Measurements from ENCODE around the gene NHLRC1. TPM values are rescaled to one million over a fixed set of nuclear protein-coding genes. Genes with fewer than 3 reads are reported as not detected.

Gene NHLRC1
- total and polyA plus RNA-seq, 10 of the 15 experiments (the other 5 are each of a cell fraction or from before 2014, with no cell fraction given), result 0.04 to 0.22 (median 0.12) TPM; not detected in 2

DNA sequence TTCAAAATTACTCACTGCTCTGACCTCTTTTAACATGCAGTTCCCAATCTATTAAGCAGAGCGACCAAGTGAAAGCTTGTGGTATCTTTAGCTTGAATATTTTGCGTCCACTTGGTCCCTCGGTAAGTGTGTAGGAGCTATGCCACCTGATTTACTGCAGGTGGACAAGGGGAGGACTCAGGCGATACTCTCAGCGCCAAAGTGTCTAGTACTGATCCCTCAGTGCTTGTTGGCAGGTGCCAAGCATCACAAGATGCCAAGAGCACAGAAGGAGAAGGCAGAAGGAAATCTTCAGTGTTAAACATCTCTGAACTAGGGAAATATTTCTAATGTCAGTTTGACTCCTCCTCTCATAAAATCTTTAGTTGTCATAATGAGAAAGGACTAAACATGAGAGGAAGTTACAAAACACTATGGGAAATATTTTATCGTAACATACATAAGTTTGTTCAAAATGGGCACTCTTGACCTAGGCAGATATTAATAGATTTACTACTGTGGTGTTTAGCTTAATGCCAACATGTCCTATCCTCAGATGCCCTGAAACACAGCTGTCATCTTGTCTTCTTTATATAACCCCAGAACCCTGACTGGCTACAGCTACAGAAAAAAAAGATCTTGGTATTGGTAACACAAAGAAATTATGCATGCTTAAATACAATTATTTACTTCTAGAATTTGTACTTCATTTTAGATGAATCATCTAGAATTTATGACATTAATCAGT, 19.5 kb downstream of the NHLRC1 start:
- no peak for FAIRE-seq
- H3K4me1 ChIP-seq (ENCODE audit: control insufficient read depth, insufficient read depth, low read length), result no peaks in the 10 kb centered on the region
- 57% methylated on average over 6 of the region's 6 CpGs for WGBS (ENCODE audit: insufficient coverage, insufficient replicate concordance, low lambda C conversion rate, missing lambda C conversion rate)
- no peaks in the 10 kb centered on the region for H3K79me2 ChIP-seq (ENCODE audit: control insufficient read depth, insufficient read depth, low read length)
- ChIA-PET CTCF (no interaction called here), SMC1A (ENCODE audit: uncharacterized antibody, unreplicated experiment) (interaction anchor here (1.1 kb wide), 1 partner anchor 11 kb away, joined by 3 read pairs; no protein-coding TSS in a partner anchor), POLR2A (no interaction called here), RAD21 (ENCODE audit: unreplicated experiment) (no interaction called here)
- ATAC-seq, result no peak
- H3K27ac ChIP-seq (ENCODE audit: control insufficient read depth, insufficient read depth), result no peak overlapping the region
- H3K9ac ChIP-seq (ENCODE audit: control insufficient read depth, insufficient read depth, low read length), result no peak overlapping the region
- no peaks in the 10 kb centered on the region for H4K20me1 ChIP-seq (ENCODE audit: control insufficient read depth, insufficient read depth)
- H3K36me3 ChIP-seq (ENCODE audit: control insufficient read depth in 2 of 2, insufficient read depth in 2 of 2, low read length in 1 of 2), result no peaks in the 10 kb centered on the region
- H3K9me3 ChIP-seq (replicated peaks; ENCODE audit: control insufficient read depth, insufficient read depth, low read length), result no peaks in the 10 kb centered on the region; the same call in 2 of the 3 replicates
- no peak for TF ChIP-seq ETV6 (conservative IDR thresholded peaks at IDR 0.05 in 1 of 2, IDR thresholded peaks at IDR 0.05 in 1 of 2; ENCODE audit: borderline replicate concordance in 1 of 2, low read depth in 1 of 2)
- TF ChIP-seq HCFC1 (IDR thresholded peaks at IDR 0.05; ENCODE audit: low read length), result no peak
- no peak for TF ChIP-seq EP300 (IDR thresholded peaks at IDR 0.05; ENCODE audit: borderline replicate concordance in 1 of 2, control insufficient read depth in 1 of 2, low read depth in 2 of 2, low read length in 2 of 2)
- TF ChIP-seq HDAC6 (IDR thresholded peaks at IDR 0.05; ENCODE audit: unreplicated experiment), result no peak
- no peak for TF ChIP-seq POU2F2 (IDR thresholded peaks at IDR 0.05; ENCODE audit: borderline replicate concordance, low read depth, low read length)
- no peak for TF ChIP-seq RUNX3 (IDR thresholded peaks at IDR 0.05; ENCODE audit: low read length)
- no peak for TF ChIP-seq SP1 (IDR thresholded peaks at IDR 0.05; ENCODE audit: low read depth, low read length)
- no TSS peak for BruUV-seq (replicated peaks)
- in situ Hi-C loops (cut with MboI) (no loop called here), intact Hi-C loops (cut with micrococcal nuclease; ENCODE audit: unreplicated experiment) (no loop called here)
- no peaks in the 10 kb centered on the region for H3K27me3 ChIP-seq (replicated peaks in 1 of 2; ENCODE audit: control insufficient read depth in 2 of 2, insufficient read depth in 2 of 2, low read length in 1 of 2)
- H2AFZ ChIP-seq (ENCODE audit: control insufficient read depth, low read depth, low read length), result no peak overlapping the region
- no peak for DNase-seq (ENCODE audit: low read depth, low spot score)
- H3K4me2 ChIP-seq (ENCODE audit: control insufficient read depth, insufficient read depth), result no peak overlapping the region
- H3K4me3 ChIP-seq, result no peak overlapping the region

Data from GM12878 (cell line).